ENCODE results near the gene BMERB1.

The BMERB1 gene

DNA sequence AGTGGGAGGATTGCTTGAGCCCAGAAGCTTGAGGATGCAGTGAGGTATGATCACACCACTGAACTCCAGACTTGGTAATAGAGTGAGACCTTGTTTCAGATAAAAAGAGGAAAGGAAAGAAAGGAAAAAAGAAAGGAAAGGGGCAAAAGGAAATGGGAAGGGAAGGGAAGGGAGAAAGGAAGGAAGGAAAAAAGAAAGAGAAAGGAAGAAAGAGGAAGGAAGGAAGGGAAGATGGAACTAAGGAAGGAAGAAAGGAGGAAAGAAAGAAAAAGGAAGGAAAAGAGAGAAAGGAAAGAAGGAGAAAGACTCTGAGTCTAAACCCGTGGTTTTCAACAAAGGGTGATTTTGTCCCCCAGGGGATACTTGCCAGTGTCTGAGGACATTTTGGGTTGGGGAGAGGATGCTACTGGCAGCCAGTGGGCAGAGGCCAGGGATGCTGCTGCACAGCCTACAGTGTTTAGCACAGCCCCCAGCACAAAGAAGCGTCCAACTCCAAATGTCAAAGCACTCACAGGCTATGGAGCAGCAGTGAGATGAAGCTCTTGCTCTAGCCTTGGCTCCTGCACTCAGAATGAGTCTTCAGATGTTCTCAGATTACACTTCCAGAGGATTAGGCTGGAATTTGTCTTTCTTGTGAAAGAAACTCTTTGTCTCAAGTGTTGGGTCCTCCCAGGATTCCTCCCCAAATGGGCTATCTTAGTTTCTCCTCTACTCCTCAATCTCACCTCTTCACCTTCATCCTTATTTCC lies 64.2 kb downstream of the BMERB1 start:
- DNase-seq (ENCODE audit: low read depth), result no peak

DNA sequence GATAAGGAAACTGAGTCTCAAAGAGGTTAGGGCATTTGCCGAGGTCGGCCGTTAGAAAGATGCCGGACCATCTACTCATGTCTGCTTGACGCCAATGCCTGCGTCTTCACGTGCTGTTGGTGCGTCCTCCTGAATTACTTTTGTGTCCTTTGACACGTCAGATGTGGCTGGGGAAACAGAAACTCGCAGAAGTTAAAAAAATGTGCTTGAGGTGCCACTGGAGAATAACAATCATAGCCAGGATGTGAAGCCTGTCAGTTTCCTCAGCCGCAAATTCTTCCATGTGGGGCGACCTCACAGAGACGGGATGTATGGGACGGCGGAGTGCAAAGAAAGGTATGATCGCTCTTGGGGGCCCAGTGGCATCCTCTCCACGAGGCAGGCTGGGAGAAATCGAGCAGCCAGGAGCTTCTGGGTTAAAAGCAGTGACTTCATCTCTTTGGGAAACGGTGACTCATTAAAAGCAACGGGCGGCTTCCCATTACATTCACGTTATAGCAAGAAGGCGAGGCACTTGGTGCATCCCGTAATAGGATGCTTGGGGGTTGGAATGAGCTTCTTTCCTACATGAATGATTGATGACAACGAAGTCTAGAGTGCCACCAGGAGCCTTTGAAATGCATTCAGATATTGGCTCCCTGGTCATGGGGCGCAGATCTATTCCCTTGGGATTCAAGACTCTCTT lies 67.8 kb downstream of the BMERB1 start:
- no peak for DNase-seq (ENCODE audit: low read depth)

DNA sequence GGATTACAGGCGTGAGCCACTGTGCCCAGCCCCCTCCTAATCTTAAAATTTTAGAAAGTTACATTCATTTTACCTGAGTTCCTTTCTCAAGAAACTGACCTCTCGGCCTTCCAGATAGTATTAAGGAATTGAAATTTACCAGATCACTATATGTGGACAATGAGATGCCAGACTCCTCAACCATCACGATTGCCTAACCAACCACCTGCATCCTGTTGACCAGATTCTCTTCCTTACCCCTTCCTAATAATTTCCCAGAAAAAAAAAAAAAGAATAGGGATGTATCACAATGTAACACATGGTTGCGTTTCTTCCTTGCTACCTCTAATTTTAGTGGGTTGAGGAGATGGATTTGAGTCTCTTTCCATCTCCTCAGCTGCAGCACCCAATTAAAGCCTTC lies 72.1 kb downstream of the BMERB1 start:
- no peak for DNase-seq (ENCODE audit: low read depth)

DNA sequence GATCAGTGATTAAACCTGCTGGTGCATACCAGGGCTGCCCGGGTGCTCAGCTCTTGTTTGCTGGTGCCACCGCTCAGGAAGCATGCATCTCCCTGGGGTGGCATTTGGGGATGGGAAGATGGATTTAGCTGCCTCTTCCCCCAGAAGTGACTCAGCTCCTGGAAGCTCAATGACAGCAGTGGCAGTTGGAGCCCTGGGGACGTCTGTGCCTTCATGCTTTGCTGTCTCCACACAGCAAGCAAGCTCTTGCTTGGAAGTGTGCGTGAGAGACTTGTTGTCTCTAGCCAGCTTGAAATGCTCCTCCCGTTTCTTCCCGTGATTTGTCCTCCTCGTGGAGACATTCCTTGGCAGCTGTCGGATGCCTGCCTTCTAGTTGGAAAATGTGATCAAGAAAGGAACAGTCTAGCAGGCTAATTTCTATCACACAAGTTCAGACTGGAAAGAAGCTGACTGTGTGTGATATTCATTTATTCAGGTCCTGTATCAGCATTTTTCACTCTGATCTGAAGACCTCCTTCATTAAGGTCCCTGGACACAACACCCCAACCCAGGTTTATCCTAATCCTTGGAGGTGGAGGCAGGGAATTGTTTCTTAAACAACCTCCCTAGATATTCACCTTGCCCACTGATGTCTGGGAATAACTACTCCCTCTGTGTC lies 73.0 kb downstream of the BMERB1 start:
- DNase-seq (ENCODE audit: low read depth), result no peak

DNA sequence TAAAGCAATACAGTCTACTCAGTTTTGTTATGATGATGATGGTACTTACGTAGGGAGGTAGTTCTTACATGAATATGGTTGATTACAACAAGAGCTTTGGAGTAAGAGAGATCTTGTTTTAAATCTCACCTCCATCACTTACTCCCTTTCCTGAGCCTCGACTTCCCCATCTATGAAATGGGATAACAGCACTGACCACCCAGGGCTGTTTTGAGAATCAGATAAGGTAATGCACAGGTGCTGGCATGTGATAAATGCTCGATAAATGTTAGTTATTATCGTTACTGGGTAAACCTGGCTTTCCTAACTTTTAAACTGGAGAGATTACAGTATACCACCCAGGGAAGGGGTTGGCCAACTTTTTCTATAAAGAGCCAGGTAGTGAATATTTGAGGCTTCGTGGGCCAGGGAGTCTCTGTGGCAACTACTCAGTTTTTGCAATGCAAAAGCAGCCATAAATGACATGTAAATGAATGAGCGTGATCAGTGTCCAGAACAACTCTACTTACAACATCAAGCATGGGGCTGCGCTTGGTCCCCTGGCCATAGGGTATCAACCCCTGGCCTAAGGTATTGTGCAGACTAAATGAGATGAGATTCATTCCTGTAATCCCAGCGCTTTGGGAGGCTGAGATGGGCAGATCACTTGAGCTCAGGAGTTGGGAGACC lies 73.7 kb downstream of the BMERB1 start:
- no peak for DNase-seq (ENCODE audit: low read depth)

DNA sequence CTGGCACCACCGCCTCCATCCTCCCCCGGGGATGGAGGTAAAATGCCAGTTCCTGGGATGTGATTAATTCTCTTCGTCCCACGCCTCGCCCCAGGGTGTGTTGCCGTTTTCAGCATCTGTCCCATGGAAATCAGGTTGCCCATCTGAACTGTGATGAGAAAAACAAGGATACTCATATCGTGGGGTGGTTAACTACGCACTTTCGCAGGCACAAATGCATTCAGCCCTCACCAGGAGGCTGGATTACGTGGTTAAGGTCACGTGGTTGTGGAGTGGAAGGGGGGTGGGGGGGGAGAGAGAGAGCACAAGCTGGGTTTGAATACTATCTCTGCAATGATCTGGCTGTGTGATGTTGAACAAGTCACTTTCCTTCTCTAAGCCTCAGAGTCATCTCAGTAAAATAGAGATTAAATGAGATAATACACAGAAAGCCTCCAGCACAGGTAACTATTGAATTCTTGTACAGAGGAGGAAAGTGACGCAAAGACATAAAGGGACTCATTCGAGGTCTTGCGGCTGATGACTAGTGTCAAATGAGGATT lies 74.7 kb downstream of the BMERB1 start:
- DNase-seq (ENCODE audit: low read depth), result no peak

DNA sequence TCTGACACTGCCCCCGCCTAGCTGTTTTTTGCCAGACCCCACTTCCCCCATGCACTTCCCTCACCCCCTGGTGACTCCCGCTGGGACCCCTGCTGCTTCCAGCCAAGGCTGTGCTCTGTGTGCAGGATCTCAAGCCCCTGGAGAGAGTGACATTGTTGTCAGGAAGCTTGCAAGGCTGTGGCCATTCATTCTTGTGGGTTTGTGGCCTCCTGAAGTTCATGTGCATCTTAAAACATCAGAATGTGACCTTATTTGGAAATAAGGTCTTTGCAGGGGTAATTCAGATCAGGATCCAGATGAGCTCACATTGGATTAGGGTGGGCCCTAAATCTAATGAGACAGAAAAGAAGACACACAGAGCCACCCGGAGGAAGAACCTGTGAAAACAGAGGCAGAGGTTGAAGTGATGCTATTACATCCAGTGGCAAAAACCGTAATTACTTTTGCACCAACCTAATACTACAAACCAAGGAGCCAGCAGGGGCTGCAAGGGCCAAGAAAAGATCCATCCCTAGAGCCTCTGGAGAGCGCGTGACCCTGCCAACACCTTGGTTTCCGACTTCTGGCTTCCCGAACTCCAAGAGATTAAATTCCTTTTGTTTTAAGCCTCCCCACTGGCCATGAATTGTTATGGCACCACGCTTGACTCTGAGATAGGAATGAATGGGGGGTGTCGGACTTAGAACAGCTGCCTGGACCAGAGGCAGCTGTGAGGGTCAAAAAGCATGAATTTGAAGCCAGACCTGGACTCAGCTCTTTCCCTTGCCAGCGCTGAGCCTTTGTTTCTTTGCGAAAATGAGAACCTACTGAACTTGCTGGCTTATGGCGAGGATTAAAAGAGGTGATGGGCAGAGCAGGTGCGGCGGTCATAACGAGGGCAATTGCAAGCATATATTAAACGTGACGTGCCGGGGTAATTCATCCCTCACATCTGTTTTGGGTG lies 75.5 kb downstream of the BMERB1 start:
- DNase-seq (ENCODE audit: low read depth), result no peak

DNA sequence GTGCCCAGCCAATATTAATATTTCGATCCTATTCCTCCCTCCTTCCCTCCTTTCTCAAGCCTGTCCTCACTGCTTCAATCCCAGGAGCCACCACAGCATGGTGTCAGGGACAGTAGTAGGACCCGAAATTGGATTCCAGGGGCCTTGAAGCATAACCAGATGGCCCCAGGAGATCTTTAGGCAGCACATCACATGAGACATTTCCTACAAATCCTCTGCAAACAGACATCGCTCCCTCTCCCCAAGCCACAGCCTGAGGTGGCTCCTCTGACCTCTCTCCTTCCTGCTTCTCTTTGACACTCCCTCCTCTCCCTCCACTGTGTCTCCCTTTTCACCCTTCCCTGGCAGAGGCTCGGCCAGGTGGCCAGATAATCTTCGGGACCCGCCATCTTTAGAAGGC lies 76.6 kb downstream of the BMERB1 start:
- DNase-seq (ENCODE audit: low read depth), result no peak

DNA sequence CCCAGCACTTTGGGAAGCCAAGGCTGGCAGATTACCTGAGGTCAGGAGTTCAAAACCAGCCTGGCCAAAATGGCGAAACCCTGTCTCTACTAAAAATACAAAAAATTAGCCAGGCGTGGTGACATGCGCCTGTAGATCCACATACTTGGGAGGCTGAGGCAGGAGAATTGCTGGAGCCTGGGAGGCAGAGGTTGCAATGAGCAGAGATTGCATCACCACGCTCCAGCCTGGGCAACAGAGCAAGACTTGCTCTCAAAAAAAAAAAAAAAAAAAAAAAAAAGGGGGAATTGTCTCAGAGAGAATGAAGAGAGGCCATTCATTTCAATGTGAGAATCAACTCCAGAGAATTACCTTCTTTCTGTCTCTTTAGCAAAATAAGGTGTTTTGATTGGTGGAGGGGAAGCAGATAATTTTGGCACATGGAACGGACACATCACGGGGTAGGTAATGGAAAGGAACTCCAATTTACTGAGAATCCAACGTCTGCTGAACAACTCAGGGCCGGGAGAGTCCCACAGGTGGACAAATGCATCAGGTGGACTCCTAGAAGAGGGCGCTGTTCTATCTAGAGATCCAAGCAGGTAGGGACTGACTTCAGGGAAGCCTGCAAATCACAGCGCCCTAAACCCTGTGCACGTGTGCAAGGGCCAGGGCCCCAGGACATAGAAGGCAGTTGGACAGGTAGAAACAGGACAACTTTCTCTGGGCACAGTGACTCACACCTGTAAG lies 77.5 kb downstream of the BMERB1 start:
- DNase-seq (ENCODE audit: low read depth), result no peak

DNA sequence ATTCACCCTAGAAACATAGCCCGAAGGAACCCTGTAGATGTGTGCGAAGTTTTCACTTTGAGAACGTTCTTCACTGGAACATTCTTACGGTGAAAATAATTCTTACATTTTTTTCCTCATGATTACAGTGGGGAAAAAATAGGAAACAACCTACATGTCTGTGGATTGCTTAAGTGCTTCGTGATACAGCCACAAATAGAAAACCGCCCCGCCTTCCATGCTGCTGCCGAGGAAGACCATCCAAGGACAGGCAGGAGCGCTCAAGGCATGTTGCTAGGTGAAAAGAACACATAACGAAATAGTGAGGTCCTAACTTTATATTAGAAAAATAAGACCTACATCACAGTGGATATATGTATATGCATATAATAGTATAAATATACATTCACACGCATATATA lies 78.8 kb downstream of the BMERB1 start:
- DNase-seq (ENCODE audit: low read depth), result no peak

DNA sequence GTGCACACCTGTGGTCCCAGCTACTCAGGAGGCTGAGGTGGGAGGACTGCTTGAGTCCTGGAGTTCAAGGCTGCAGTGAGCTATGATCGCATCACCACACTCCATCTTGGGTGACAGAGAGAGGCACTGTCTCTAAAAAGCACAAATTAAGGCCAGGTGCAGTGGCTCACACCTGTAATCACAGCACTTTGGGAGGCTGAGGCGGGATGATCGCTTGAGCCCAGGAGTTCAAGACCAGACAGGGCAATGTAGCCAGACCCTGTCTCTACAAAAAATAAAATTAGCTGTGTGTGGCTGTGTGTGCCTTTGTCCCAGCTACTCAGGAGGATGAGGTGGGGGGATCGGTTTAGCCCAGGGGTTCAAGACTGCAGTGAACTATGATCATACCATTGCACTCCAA lies 81.6 kb downstream of the BMERB1 start:
- no peak for DNase-seq (ENCODE audit: low read depth)

DNA sequence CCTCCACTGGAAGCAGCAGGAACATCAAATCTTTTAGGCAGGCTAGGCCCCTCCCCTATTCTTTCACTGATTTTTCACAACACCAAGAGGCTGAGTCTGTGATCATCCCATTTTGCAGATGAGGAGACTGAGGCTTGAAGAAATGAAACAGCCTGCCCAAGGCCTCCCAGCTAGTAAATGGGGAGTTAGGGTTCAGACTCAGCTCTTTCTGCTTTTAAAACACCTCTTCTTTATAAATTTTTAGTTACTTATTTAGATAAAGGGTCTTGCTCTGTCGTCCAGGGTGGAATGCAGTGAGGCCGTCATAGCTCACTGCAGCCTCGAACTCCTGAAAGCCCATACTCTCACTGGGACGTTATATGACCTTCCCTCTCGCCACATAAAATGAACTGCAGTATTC lies 82.2 kb downstream of the BMERB1 start:
- no peak for DNase-seq (ENCODE audit: low read depth)

DNA sequence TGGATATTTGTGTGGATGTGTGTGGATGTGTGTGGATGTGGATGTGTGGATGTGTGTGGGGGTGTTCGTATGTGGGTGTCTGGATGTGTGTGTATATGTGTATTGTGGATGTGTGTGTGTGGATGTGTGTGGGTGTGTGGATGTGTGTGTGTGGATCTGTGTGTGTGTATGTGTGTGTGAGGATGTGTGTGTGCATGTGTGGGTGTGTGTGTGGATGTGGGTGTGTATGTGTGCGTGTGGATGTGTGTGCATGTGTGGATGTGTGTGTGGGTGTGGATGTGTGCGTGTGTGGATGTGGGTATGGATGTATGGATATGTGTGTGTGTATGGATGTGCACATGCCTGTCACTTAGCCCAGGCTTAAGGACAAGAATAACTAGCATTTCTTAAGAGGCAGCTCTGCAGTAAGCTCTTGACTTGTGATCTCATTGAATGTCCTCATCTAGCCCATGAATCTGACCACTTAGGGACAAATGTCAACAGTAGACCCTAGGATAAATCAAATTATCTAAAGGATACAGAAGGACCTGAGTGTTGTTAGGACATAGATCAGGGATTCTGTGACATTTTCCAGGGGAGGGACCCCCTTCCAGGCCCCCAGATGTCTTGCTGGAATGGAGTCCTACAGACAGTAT lies 83.5 kb downstream of the BMERB1 start:
- DNase-seq (ENCODE audit: low read depth), result no peak

DNA sequence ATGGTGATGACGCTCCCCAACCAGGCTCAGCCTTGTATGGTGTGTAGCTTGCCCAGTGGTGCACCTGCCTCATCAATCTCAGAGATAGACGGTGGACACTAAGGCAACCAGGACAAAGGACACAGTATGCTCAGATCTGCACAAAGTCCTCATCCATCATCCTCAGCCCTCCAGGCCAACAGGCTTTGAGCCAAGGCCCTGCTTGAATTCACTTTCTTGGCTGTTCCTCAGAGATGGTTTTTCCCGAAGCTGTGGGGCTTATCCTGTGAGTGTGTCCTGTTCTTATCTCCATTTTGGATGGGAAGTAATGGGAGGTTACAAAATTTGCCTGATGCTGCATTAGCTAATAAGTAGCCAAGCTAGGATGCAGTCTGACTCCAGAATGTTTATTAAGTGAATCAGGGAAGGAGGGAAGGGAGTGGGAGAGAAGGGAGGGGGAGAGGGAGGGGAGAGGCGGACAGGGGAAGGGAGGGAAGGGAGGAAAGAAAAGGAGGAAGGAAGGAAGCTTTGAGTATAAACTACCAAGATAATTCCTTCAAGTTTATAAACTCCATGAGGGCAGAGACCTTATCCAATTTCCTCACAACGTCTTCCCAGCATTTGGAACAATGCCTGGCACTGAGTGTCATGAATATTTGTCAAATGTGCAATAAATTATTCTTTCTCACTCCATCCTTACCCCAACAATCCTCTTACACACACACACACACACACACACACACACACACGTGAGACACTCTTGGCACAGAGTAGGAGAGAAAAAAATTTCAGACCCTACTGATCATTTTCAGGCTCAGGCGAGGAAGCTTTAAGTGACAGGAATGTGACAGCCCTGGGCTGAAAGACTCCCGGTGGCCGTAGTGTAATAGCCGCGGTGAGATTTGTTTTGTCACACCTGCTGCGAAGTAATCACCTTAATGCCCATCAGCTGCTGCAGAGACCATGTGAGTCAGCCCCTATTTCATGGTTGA lies 84.3 kb downstream of the BMERB1 start:
- DNase-seq (ENCODE audit: low read depth), result no peak

DNA sequence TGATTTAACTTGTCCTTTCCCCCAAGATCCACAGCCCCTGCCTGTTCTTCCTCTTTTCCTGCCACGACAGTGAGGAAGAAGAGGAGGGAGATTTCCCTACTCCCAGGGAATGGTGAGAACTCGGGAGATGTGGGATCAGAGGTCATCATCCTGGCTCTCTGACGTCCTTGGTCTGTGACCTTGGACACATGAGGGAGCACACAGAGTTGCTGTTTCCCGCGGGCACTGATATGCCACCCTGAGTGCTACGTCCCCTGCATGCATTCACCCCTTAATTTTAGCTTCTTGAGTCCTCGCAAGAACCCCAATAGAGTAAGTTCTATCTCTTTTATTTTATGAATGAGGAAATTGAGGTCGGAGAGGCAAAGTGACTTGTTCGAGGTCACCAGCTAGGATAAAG lies 85.4 kb downstream of the BMERB1 start:
- no peak for DNase-seq (ENCODE audit: low read depth)

DNA sequence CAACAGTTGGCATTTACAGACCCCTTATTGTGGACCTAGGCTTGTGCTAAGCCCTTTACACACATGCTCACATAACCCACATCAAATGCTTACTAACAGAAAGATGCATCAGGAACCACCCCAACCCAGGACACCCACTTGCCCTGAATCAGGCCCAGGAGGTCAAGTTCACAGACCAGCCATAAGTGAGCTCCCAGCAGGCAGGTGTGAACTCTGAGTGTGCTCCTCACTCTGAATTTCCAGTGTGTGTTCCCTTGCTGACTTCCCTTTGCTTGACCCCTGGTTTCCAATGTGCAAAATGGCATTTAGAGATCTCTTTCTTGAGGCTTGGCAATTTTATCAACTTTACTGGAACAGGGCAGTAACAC lies 87.0 kb downstream of the BMERB1 start:
- DNase-seq (ENCODE audit: low read depth), result no peak

DNA sequence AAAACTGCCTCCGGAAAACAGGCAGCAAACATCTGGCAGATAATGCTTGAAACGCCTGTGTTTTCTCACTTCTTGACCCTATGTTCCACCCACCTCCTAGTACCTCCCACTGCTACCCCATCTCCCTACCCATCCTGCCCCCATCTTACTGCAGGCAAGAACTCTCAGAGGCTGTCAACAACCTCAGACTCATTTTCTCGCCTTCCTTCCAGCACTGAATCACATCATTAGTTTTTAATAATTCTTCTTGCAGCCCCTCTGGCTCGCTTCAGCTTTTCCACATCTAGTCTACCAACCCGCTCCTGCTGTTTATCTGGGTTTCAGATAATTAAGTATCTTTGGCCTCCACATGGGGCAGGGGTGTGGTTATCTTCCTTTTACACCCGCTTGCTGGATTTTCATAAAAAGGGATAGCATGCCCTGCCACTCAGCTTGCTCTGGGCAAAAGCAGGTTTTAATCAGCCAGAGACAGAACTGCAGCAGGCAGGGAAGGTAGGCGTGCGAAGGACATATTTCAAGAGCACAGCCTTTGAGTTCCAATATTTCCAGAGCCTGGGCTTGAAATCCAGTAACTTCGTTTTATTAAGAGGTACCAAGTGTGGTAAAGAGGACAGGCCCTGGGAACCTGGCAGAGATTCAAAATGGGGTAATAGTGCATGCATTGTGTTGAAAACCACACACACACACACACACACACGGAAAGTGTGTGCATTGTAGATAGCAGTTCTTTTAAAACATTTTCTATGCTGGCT lies 87.5 kb downstream of the BMERB1 start:
- no peak for DNase-seq (ENCODE audit: low read depth)

DNA sequence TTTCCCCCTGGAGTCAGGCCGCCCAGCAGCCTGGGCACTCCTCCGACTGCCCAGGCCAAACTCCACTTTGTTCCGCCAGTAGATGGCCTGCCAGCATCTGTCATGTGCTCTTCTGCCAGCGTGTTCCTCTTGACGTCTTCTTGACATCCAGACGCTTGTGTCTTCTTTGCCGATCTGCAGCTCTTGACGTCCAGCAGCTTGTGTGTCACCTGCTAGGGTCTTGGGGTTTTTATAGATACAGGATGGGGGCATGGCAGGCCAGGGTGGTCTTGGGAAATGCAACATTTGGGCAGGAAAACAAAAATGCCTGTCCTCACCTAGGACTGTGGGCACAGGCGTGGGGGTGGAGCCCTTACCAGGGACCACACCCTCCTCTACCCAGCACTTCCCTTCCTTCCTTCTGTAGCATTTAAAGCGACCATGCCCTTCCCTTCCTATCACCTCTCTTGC lies 88.7 kb downstream of the BMERB1 start:
- DNase-seq (ENCODE audit: low read depth), result no peak
